WTC11 (cell line): ENCODE results near the gene RFX8. TPM values are rescaled to one million over a fixed set of nuclear protein-coding genes. Genes with fewer than 3 reads are reported as not detected.

Experiments
- ATAC-seq: fragments of 200-7000 bp; cut with Tn5 transposase; 2 replicates; pipeline ENCODE4 v1.10.0; 2021; ENCODE audit warnings: mild to moderate bottlenecking, moderate library complexity
- CTCF ChIA-PET: fragments of 300-600 bp; sonication (Branson Sonifier 250); formaldehyde crosslinking; loops from one replicate; lab custom pipeline; 2021; ENCODE audit warnings: antibody characterized with exemption; lab: Charles Lee
- POLR2A ChIA-PET: fragments of 350-600 bp; sonication (Branson Sonifier 250); formaldehyde crosslinking; loops from one replicate; lab custom pipeline; 2021; ENCODE audit warnings: antibody characterized with exemption; lab: Charles Lee
- DNase-seq: peaks from one replicate; pipeline ENCODE4 v3.0.0; 2021; ENCODE audit warnings: low spot score
- H3K27ac Mint-ChIP-seq: 2 replicates; pipeline ENCODE4 v1.8.0; 2021; ENCODE audit warnings: mixed read lengths
- H3K27me3 Mint-ChIP-seq: 2 replicates; pipeline ENCODE4 v1.8.0; 2021; ENCODE audit warnings: low read depth, mild to moderate bottlenecking, moderate library complexity, mixed read lengths
- H3K36me3 Mint-ChIP-seq: 2 replicates; pipeline ENCODE4 v1.8.0; 2021; ENCODE audit warnings: mixed read lengths
- H3K4me1 Mint-ChIP-seq: 2 replicates; pipeline ENCODE4 v1.8.0; 2022; ENCODE audit warnings: mixed read lengths
- H3K4me3 Mint-ChIP-seq: 2 replicates; pipeline ENCODE4 v1.8.0; 2021; ENCODE audit warnings: mild to moderate bottlenecking, moderate library complexity, mixed read lengths
- H3K9me3 Mint-ChIP-seq: 2 replicates; pipeline ENCODE4 v1.8.0; 2021; ENCODE audit warnings: mixed read lengths
- CDX4 ChIP-seq: fragments of 250-450 bp; sonication (Bioruptor Pico); IDR thresholded peaks from 2 replicates; pipeline ENCODE4 v1.9.0; 2021; ENCODE audit warnings: moderate library complexity, mild to moderate bottlenecking, inconsistent platforms, borderline replicate concordance
- CREM ChIP-seq: sonication (generic); formaldehyde crosslinking; IDR thresholded peaks from 2 replicates; pipeline ENCODE4 v1.8.1; 2022; ENCODE audit warnings: mild to moderate bottlenecking, missing genetic modification reagents, moderate library complexity
- ELF4 ChIP-seq: sonication (generic); formaldehyde crosslinking; IDR thresholded peaks from 2 replicates; pipeline ENCODE4 v1.8.1; 2022; ENCODE audit warnings: low read depth, mild to moderate bottlenecking, moderate library complexity, missing genetic modification reagents
- GABPB1 ChIP-seq: sonication (generic); formaldehyde crosslinking; IDR thresholded peaks from 2 replicates; pipeline ENCODE4 v1.8.1; 2023; ENCODE audit warnings: mild to moderate bottlenecking, missing genetic modification reagents
- JAZF1 ChIP-seq: fragments of 250-450 bp; sonication (Bioruptor Pico); IDR thresholded peaks from 2 replicates; pipeline ENCODE4 v1.9.0; 2021; ENCODE audit warnings: moderate library complexity, mild to moderate bottlenecking, inconsistent platforms
- TP53 ChIP-seq: sonication (generic); formaldehyde crosslinking; IDR thresholded peaks from 2 replicates; pipeline ENCODE4 v1.8.1; 2023; ENCODE audit warnings: mild to moderate bottlenecking, missing genetic modification reagents
- USF1 ChIP-seq: sonication (generic); formaldehyde crosslinking; IDR thresholded peaks from 2 replicates; pipeline ENCODE4 v1.8.0; 2022; ENCODE audit warnings: mild to moderate bottlenecking, missing genetic modification reagents
- ZNF281 ChIP-seq: sonication (generic); formaldehyde crosslinking; IDR thresholded peaks from 2 replicates; pipeline ENCODE4 v1.8.0; 2023; ENCODE audit warnings: mild to moderate bottlenecking, missing genetic modification reagents
- ZNF317 ChIP-seq: sonication (generic); formaldehyde crosslinking; IDR thresholded peaks from 2 replicates; pipeline ENCODE4 v1.8.1; 2023; ENCODE audit warnings: low read depth, mild to moderate bottlenecking, moderate library complexity, missing genetic modification reagents, borderline replicate concordance
- ZNF423 ChIP-seq: fragments of 250-450 bp; sonication (Bioruptor Pico); IDR thresholded peaks from 2 replicates; pipeline ENCODE4 v2.1.2; 2022; ENCODE audit warnings: mild to moderate bottlenecking, moderate library complexity
- ZNF512 ChIP-seq: sonication (generic); formaldehyde crosslinking; IDR thresholded peaks from 2 replicates; pipeline ENCODE4 v1.8.1; 2022; ENCODE audit warnings: missing genetic modification reagents, borderline replicate concordance
- total RNA-seq: library from RNA; stranded (reverse); gene quantifications from 3 replicates; pipeline ENCODE4 v1.2.3, GENCODE V29; 2021
- TF ChIP-seq, protein P1 (sequence below): sonication (generic); formaldehyde crosslinking; IDR thresholded peaks from 2 replicates; pipeline ENCODE4 v1.8.1; 2023; ENCODE audit warnings: mild to moderate bottlenecking, missing genetic modification reagents, borderline replicate concordance

RFX8 gene
- total RNA-seq, 1 experiment from 2014 or later, result 0.28 TPM

DNA sequence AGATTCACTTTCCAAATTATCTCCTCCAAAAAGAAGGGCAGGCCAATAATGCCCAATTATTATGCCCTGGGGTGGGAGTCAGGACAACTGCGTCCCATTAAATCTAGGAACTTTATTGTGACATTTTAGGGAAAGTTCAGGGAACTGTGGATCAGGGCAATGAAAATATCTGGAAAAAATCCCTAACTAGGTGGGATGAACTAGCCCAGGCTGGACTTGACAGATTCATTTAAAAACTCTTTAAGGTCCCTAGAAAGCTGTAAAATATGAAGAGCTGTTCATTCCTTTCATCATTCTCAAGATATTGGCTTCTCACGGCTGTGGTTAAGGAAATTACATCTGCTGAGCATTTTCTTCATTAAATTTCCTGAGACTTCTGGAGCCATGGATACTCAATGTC, 95.8 kb downstream of the RFX8 start (continued):
- TF ChIP-seq, protein P1, sequence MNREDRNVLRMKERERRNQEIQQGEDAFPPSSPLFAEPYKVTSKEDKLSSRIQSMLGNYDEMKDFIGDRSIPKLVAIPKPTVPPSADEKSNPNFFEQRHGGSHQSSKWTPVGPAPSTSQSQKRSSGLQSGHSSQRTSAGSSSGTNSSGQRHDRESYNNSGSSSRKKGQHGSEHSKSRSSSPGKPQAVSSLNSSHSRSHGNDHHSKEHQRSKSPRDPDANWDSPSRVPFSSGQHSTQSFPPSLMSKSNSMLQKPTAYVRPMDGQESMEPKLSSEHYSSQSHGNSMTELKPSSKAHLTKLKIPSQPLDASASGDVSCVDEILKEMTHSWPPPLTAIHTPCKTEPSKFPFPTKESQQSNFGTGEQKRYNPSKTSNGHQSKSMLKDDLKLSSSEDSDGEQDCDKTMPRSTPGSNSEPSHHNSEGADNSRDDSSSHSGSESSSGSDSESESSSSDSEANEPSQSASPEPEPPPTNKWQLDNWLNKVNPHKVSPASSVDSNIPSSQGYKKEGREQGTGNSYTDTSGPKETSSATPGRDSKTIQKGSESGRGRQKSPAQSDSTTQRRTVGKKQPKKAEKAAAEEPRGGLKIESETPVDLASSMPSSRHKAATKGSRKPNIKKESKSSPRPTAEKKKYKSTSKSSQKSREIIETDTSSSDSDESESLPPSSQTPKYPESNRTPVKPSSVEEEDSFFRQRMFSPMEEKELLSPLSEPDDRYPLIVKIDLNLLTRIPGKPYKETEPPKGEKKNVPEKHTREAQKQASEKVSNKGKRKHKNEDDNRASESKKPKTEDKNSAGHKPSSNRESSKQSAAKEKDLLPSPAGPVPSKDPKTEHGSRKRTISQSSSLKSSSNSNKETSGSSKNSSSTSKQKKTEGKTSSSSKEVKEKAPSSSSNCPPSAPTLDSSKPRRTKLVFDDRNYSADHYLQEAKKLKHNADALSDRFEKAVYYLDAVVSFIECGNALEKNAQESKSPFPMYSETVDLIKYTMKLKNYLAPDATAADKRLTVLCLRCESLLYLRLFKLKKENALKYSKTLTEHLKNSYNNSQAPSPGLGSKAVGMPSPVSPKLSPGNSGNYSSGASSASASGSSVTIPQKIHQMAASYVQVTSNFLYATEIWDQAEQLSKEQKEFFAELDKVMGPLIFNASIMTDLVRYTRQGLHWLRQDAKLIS (CRISPR knock-in tag), result no peak
- TF ChIP-seq ZNF423 (CRISPR knock-in tag) (no peak), USF1 (no peak), ZNF512 (no peak), CDX4 (CRISPR knock-in tag) (no peak)

GRCh38 chr2:101375653-101376052, 99.3 kb downstream of the RFX8 start:
- H3K27me3 Mint-ChIP-seq, result peaks cover 3% of the 10 kb centered on the region; the same call in 1 of the 2 replicates
- H3K4me3 Mint-ChIP-seq, result no peak overlapping the region
- ATAC-seq (no peak), DNase-seq (no peak)
- ChIA-PET POLR2A (no interaction called here), CTCF (interaction anchor here (1.4 kb wide), 1 partner anchor 11 kb away, joined by 3 read pairs; the partner anchor contains the start of gene CREG2)
- peaks cover 12% of the 10 kb centered on the region for H3K9me3 Mint-ChIP-seq
- H3K36me3 Mint-ChIP-seq, result no peaks in the 10 kb centered on the region
- TF ChIP-seq ZNF512, result no peak
- no peak for TF ChIP-seq ZNF281 (CRISPR knock-in tag)
- no peak for TF ChIP-seq ELF4 (CRISPR knock-in tag)
- TF ChIP-seq JAZF1 (CRISPR knock-in tag), result no peak
- TF ChIP-seq GABPB1 (CRISPR knock-in tag), result no peak
- no peak for TF ChIP-seq CREM (CRISPR knock-in tag)
- TF ChIP-seq TP53 (CRISPR knock-in tag), result no peak
- TF ChIP-seq ZNF317 (CRISPR knock-in tag), result no peak
- no peak overlapping the region for H3K27ac Mint-ChIP-seq
- peaks cover 6% of the 10 kb centered on the region; the same call in 1 of the 2 replicates for H3K4me1 Mint-ChIP-seq
